Measurements from ENCODE around the gene ACSS2. TPM values are rescaled to one million over a fixed set of nuclear protein-coding genes. Genes with fewer than 3 reads are reported as not detected.

The ACSS2 gene
- total RNA-seq, 1 donor from 2014 or later, result 8.4 TPM

- H3K27me3 Mint-ChIP-seq, result no peaks in the 10 kb centered on the region
- H3K27ac Mint-ChIP-seq, result peak within 1 kb of the TSS; percentile 83
- ChIA-PET POLR2A (interaction anchor here (0.6 to 2.7 kb wide), 13 partner anchors 14 to 965 kb away, joined by 3 to 16 read pairs (median 3); partner anchors contain the start of genes ACSS2, EDEM2, GGT7 and MMP24OS), CTCF (interaction anchor here (1.5 kb wide), 2 partner anchors 81 to 83 kb away, joined by 6 to 8 read pairs; partner anchors contain the start of gene GGT7)
- H3K36me3 Mint-ChIP-seq (ENCODE audit: low read depth), result peaks cover 8% of the 10 kb centered on the region
- no peaks in the 10 kb centered on the region for H3K9me3 Mint-ChIP-seq
- peak within 1 kb of the TSS; percentile 97 for H3K4me3 Mint-ChIP-seq
- intact Hi-C loops (cut with micrococcal nuclease), result loop anchor here (1.0 to 10.0 kb wide), 9 partner anchors 79 to 999 kb away; partner anchors contain the start of genes ACSS2, AHCY, EDEM2 and GGT7
- DNase-seq, result peak; percentile 98
- peak; percentile 95 for ATAC-seq (ENCODE audit: low read depth)
- TF ChIP-seq CTCF (IDR thresholded peaks at IDR 0.05), result no peak
- H3K4me1 Mint-ChIP-seq, result peaks cover 26% of the 10 kb centered on the region
These were observed 79.0 kb downstream of the ACSS2 start, which contains the start of the genes GSS and MYH7B for GRCh38 chr20:34955231-34956040. TSS of gene GSS (minus strand) at chr20:34955806. CDS start at chr20:34951852, 3,954 bp downstream. TSS of gene MYH7B (plus strand) at chr20:34955868. CDS start at chr20:34978006, 22,138 bp downstream.

- DNase-seq (no peak), ATAC-seq (ENCODE audit: low read depth) (no peak)
- Mint-ChIP-seq H3K9me3 (no peaks in the 10 kb centered on the region), H3K27ac (peak overlapping the region; percentile 83), H3K36me3 (ENCODE audit: low read depth) (peaks cover 8% of the 10 kb centered on the region), H3K4me1 (peaks cover 30% of the 10 kb centered on the region), H3K4me3 (peak overlapping the region; percentile 97), H3K27me3 (no peaks in the 10 kb centered on the region)
- POLR2A ChIA-PET, result interaction anchor here (0.6 to 2.7 kb wide), 10 partner anchors 45 to 965 kb away, joined by 3 to 16 read pairs (median 3); partner anchors contain the start of genes ACSS2, GGT7, MMP24OS and RBM39
- CTCF ChIA-PET, result interaction anchor here (0.7 to 1.5 kb wide), 3 partner anchors 48 to 83 kb away, joined by 3 to 8 read pairs (median 6); partner anchors contain the start of gene GGT7
- intact Hi-C loops (cut with micrococcal nuclease), result loop anchor here (1.0 to 10.0 kb wide), 5 partner anchors 84 to 999 kb away; partner anchors contain the start of genes GGT7, MMP24OS, NCOA6 and RBM39
- no peak for TF ChIP-seq CTCF (IDR thresholded peaks at IDR 0.05)
These were observed 79.6 kb downstream of the ACSS2 start for GRCh38 chr20:34956041-34956458.

- Mint-ChIP-seq H3K27ac (no peak overlapping the region), H3K9me3 (no peaks in the 10 kb centered on the region), H3K4me3 (no peak overlapping the region), H3K36me3 (ENCODE audit: low read depth) (peaks cover 8% of the 10 kb centered on the region), H3K4me1 (peaks cover 25% of the 10 kb centered on the region), H3K27me3 (no peaks in the 10 kb centered on the region)
- ChIA-PET CTCF (interaction anchor here (0.7 to 1.5 kb wide), 2 partner anchors 47 to 84 kb away, joined by 3 to 6 read pairs; partner anchors contain the start of gene GGT7), POLR2A (interaction anchor here (0.7 to 2.7 kb wide), 3 partner anchors 44 to 657 kb away, joined by 3 to 16 read pairs (median 7); partner anchors contain the start of gene ACSS2)
- ATAC-seq (ENCODE audit: low read depth), result no peak
- no peak for DNase-seq
- no peak for TF ChIP-seq CTCF (IDR thresholded peaks at IDR 0.05)
- intact Hi-C loops (cut with micrococcal nuclease), result loop anchor here (1.0 to 10.0 kb wide), 5 partner anchors 85 to 998 kb away; partner anchors contain the start of genes GGT7, MMP24OS, NCOA6 and RBM39
These were observed 80.5 kb downstream of the ACSS2 start for GRCh38 chr20:34956751-34957472.

DNA sequence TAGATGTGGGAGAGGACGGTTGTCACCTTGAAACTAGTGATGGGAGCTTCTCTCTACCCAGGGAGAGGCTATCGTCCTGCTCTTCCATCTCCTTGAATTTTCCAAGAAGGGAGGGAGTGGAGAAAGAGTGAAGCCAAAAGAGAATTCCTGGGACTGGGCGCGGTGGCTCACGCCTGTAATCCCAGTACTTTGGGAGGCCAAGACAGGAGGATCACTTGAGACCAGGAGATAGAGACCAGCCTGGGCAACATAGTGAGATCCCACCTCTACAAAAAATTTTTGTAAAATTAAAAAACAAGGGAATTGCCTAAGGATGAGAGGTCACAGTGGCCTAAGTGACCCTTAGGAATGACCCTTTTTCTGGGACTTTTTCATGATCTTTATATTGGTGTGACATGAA is 88.1 kb downstream of the ACSS2 start:
- DNase-seq (no peak), ATAC-seq (ENCODE audit: low read depth) (no peak)
- H3K27me3 Mint-ChIP-seq, result no peaks in the 10 kb centered on the region
- peaks cover 3% of the 10 kb centered on the region for H3K4me1 Mint-ChIP-seq
- POLR2A ChIA-PET, result no interaction called here
- no peaks in the 10 kb centered on the region for H3K9me3 Mint-ChIP-seq
- no peak overlapping the region for H3K27ac Mint-ChIP-seq
- TF ChIP-seq CTCF (IDR thresholded peaks at IDR 0.05), result no peak
- intact Hi-C loops (cut with micrococcal nuclease), result no loop called here
- H3K4me3 Mint-ChIP-seq, result no peak overlapping the region
- CTCF ChIA-PET, result no interaction called here
- no peaks in the 10 kb centered on the region for H3K36me3 Mint-ChIP-seq (ENCODE audit: low read depth)
